ENCODE results near the gene PALLD. TPM values are rescaled to one million over a fixed set of nuclear protein-coding genes. Genes with fewer than 3 reads are reported as not detected.

The PALLD gene
- total RNA-seq, 1 experiment from 2014 or later: 18.3 TPM

DNA sequence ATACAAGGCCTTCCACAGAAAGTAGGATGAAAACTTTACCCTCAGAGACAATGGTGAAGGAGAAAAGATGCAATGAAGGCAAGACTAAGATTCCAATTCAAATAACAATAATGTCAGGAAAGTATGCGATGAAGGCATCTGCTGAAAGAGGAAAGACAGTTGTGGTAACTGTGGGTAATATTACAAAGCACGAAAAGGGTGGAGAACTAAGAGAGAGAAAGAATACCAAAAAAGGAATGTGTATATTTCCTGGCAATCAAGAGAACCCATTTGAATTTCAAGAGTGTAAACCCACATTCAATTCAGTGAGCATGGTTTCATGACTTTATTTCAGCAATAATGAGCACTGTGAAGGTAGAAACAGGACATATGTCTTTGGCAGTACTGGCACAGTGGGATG, 225.5 kb downstream of the PALLD start:
- no peak overlapping the region for H3K18ac ChIP-seq (ENCODE audit: insufficient read length, low read depth, low read length)
- no peaks in the 10 kb centered on the region for H4K20me1 ChIP-seq (ENCODE audit: control insufficient read depth, insufficient read depth, insufficient read length)
- no peak overlapping the region for H3K4ac ChIP-seq (ENCODE audit: low read depth, low read length)
- H3K27ac ChIP-seq (ENCODE audit: insufficient read length, low read depth, low read length): no peak overlapping the region
- no peaks in the 10 kb centered on the region for H3K79me1 ChIP-seq (ENCODE audit: insufficient read depth, low read depth, low read length, poor library complexity, severe bottlenecking)
- no peak overlapping the region for H2BK12ac ChIP-seq (ENCODE audit: insufficient read length, low read depth, low read length)
- Mint-ChIP-seq H3K4me3 (no peak overlapping the region), H3K27ac (no peak overlapping the region), H3K9me3 (peaks cover 1 to 6% of the 10 kb centered on the region in 2 experiments; a peak in 4 of 5 replicates), H3K36me3 (ENCODE audit: insufficient read depth in 1 of 3, low read depth in 3 of 3) (peaks cover under 1 to 10% (median 4%) of the 10 kb centered on the region in 3 experiments; a peak in 3 of 7 replicates), H3K4me1 (peaks cover 13 to 15% of the 10 kb centered on the region in 2 experiments), H3K27me3 (ENCODE audit: low read depth) (peaks cover 6% of the 10 kb centered on the region)
- no peak overlapping the region for H2AK5ac ChIP-seq (ENCODE audit: insufficient read length, low read length)
- no peak overlapping the region for H2BK20ac ChIP-seq (ENCODE audit: low read depth, low read length, poor library complexity, severe bottlenecking)
- TF ChIP-seq, protein P1, sequence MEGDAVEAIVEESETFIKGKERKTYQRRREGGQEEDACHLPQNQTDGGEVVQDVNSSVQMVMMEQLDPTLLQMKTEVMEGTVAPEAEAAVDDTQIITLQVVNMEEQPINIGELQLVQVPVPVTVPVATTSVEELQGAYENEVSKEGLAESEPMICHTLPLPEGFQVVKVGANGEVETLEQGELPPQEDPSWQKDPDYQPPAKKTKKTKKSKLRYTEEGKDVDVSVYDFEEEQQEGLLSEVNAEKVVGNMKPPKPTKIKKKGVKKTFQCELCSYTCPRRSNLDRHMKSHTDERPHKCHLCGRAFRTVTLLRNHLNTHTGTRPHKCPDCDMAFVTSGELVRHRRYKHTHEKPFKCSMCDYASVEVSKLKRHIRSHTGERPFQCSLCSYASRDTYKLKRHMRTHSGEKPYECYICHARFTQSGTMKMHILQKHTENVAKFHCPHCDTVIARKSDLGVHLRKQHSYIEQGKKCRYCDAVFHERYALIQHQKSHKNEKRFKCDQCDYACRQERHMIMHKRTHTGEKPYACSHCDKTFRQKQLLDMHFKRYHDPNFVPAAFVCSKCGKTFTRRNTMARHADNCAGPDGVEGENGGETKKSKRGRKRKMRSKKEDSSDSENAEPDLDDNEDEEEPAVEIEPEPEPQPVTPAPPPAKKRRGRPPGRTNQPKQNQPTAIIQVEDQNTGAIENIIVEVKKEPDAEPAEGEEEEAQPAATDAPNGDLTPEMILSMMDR (conservative IDR thresholded peaks at IDR 0.05): no peak
- no peaks in the 10 kb centered on the region for H3K23me2 ChIP-seq (ENCODE audit: insufficient read length, low read depth, low read length, poor library complexity, severe bottlenecking)
- WGBS (ENCODE audit: extremely low coverage, insufficient read length, low lambda C conversion rate): no CpG with 5 or more reads among the region's 2 CpGs
- H2BK120ac ChIP-seq (ENCODE audit: low read depth, low read length, poor library complexity, severe bottlenecking): no peak overlapping the region
- no peak overlapping the region for H2BK5ac ChIP-seq (ENCODE audit: insufficient read length, low read length)
- no peak overlapping the region for H3T11ph ChIP-seq (ENCODE audit: low read length)
- H3K23ac ChIP-seq (ENCODE audit: insufficient read length, low read depth, low read length): no peak overlapping the region
- H3K4me2 ChIP-seq (ENCODE audit: insufficient read depth, insufficient read length, low read length): no peak overlapping the region
- no peak overlapping the region for H2AFZ ChIP-seq (ENCODE audit: low read length)
- DNase-seq: no peak
- no peaks in the 10 kb centered on the region for H3K27me3 ChIP-seq (ENCODE audit: insufficient read depth, low read length)
- H3K79me2 ChIP-seq (ENCODE audit: insufficient read depth, low read length): no peaks in the 10 kb centered on the region
- H3K14ac ChIP-seq (ENCODE audit: insufficient read depth, low read length): no peak overlapping the region
- no peak overlapping the region for H2BK15ac ChIP-seq (ENCODE audit: low read depth, low read length)
- no peak overlapping the region for H4K8ac ChIP-seq (replicated peaks; ENCODE audit: insufficient read length, low read depth, low read length)
- H3K9me3 ChIP-seq (ENCODE audit: control insufficient read depth, low read depth, low read length): no peaks in the 10 kb centered on the region
- no peak overlapping the region for H4K5ac ChIP-seq (ENCODE audit: insufficient read length, low read depth, low read length)
- no peak overlapping the region for H3K56ac ChIP-seq (ENCODE audit: insufficient read length, low read depth, low read length)
- peaks cover 2% of the 10 kb centered on the region; the same call in 1 of the 2 replicates for H3K4me1 ChIP-seq (ENCODE audit: insufficient read depth, low read length)
- H3K9ac ChIP-seq (ENCODE audit: extremely low read depth, insufficient read length, low read length): no peak overlapping the region
- no peak overlapping the region for H4K91ac ChIP-seq (ENCODE audit: insufficient read length, low read depth, low read length)

All from H9 (cell line).